Endometrial microvascular endothelial cells (primary cell): Measurements from ENCODE around the gene PIK3AP1. TPM values are rescaled to one million over a fixed set of nuclear protein-coding genes. Genes with fewer than 3 reads are reported as not detected.
"Not testable (repeated sequence)": the region's sequence is repeated elsewhere in the genome, so short reads cannot be mapped to it uniquely, and the experiment has no call there.

Experiments used
- in situ Hi-C: cut with HindIII; loops from 2 replicates; pipeline ENCODE4 v1.10.0; 2017; ENCODE audit warnings: low sequenced_read_pairs, low pct_unique_long_range_greater_than_20kb; ENCODE audit errors: inconsistent ontology term
- total RNA-seq: library from RNA; depleted of rRNA; stranded (reverse); fragments of >200 nt; gene quantifications from one replicate; pipeline ENCODE4 v1.2.3, GENCODE V29; 2015; ENCODE audit errors: inconsistent ontology term

PIK3AP1 gene
- total RNA-seq, 1 donor from 2014 or later = not detected

- in situ Hi-C loops = no loop called here
These were observed 19.8 kb downstream of the PIK3AP1 start for GRCh38 chr10:96700374-96701099.

- in situ Hi-C loops = no loop called here
These were observed 20.7 kb downstream of the PIK3AP1 start for GRCh38 chr10:96699613-96700012.

- in situ Hi-C loops = not testable (repeated sequence)
These were observed 22.0 kb downstream of the PIK3AP1 start for GRCh38 chr10:96698305-96698704.

GRCh38 chr10:96697438-96697837 lies 22.9 kb downstream of the PIK3AP1 start:
- in situ Hi-C loops = no loop called here

- in situ Hi-C loops = no loop called here
These were observed 23.4 kb downstream of the PIK3AP1 start for GRCh38 chr10:96696845-96697425.

- in situ Hi-C loops = no loop called here
These were observed 24.2 kb downstream of the PIK3AP1 start for GRCh38 chr10:96695975-96696634.

- in situ Hi-C loops = no loop called here
These were observed 24.9 kb downstream of the PIK3AP1 start for GRCh38 chr10:96695366-96695765.

- in situ Hi-C loops = no loop called here
These were observed 26.9 kb downstream of the PIK3AP1 start for GRCh38 chr10:96693431-96693830.

- in situ Hi-C loops = no loop called here
These were observed 27.9 kb downstream of the PIK3AP1 start for GRCh38 chr10:96692427-96692826.

GRCh38 chr10:96691761-96692160 lies 28.6 kb downstream of the PIK3AP1 start:
- in situ Hi-C loops = no loop called here

GRCh38 chr10:96690755-96691730 lies 29.3 kb downstream of the PIK3AP1 start:
- in situ Hi-C loops = no loop called here

- in situ Hi-C loops = no loop called here
These were observed 31.5 kb downstream of the PIK3AP1 start for GRCh38 chr10:96688789-96689188.

- in situ Hi-C loops = no loop called here
These were observed 32.8 kb downstream of the PIK3AP1 start for GRCh38 chr10:96687317-96688012.

- in situ Hi-C loops = no loop called here
These were observed 33.8 kb downstream of the PIK3AP1 start for GRCh38 chr10:96686514-96686913.

GRCh38 chr10:96685306-96685705 lies 35.0 kb downstream of the PIK3AP1 start:
- in situ Hi-C loops = no loop called here

GRCh38 chr10:96684826-96685225 lies 35.5 kb downstream of the PIK3AP1 start:
- in situ Hi-C loops = no loop called here

GRCh38 chr10:96683710-96684109 lies 36.6 kb downstream of the PIK3AP1 start:
- in situ Hi-C loops = no loop called here

- in situ Hi-C loops = no loop called here
These were observed 37.2 kb downstream of the PIK3AP1 start for GRCh38 chr10:96683065-96683464.
